ENCODE data around the gene LY6G6C. TPM values are rescaled to one million over a fixed set of nuclear protein-coding genes. Genes with fewer than 3 reads are reported as not detected.

Gene LY6G6C
- total and polyA plus RNA-seq, 5 donors from 2014 or later, result not detected

- DNase-seq, result peak; percentile 94 to 98 (median 94)
- Histone ChIP-seq H3K27me3 (ENCODE audit: control insufficient read depth, insufficient read depth, low read length) (no peaks in the 10 kb centered on the region), H3K36me3 (ENCODE audit: control insufficient read depth, insufficient read depth, low read length) (peaks cover 2% of the 10 kb centered on the region), H3K9me3 (ENCODE audit: control insufficient read depth in 2 of 2, low read length in 2 of 2) (no peaks in the 10 kb centered on the region), H3K4me1 (ENCODE audit: control insufficient read depth, insufficient read depth, low read length, poor library complexity, severe bottlenecking) (peaks cover 54% of the 10 kb centered on the region), H3K4me3 (ENCODE audit: low read depth, low read length) (peak within 1 kb of the TSS; percentile 75), H3K27ac (ENCODE audit: insufficient read depth, low read length, poor library complexity, severe bottlenecking) (peak within 1 kb of the TSS; percentile 91)
- peaks cover 18 to 62% (median 40%) of the 10 kb centered on the region in 4 donors for H3K4me1 Mint-ChIP-seq
- ATAC-seq (ENCODE audit: low read depth in 2 of 2), result peak; percentile 92 to 93
- no peaks in the 10 kb centered on the region for H3K27me3 Mint-ChIP-seq
- no peaks in the 10 kb centered on the region for H3K36me3 Mint-ChIP-seq
- H3K27ac Mint-ChIP-seq, result peak within 1 kb of the TSS; percentile 94 to 98 (median 95)
- no peaks in the 10 kb centered on the region for H3K9me3 Mint-ChIP-seq
- H3K4me3 Mint-ChIP-seq, result peak within 1 kb of the TSS; percentile 97 to 99 (median 98)
Measured at GRCh38 chr6:31739639-31740396, 18.3 kb upstream of the LY6G6C start, which contains the start of gene MSH5. MSH5 (plus strand) TSS chr6:31740005; CDS start chr6:31740467, 462 bp downstream.

- H3K36me3 Mint-ChIP-seq, result peaks cover 6% of the 10 kb centered on the region
- no peaks in the 10 kb centered on the region for H3K9me3 Mint-ChIP-seq
- H3K4me3 ChIP-seq (ENCODE audit: low read depth, low read length), result peak overlapping the region; percentile 80
- no peaks in the 10 kb centered on the region for H3K27me3 ChIP-seq (ENCODE audit: control insufficient read depth, insufficient read depth, low read length)
- H3K36me3 ChIP-seq (ENCODE audit: control insufficient read depth, insufficient read depth, low read length), result peaks cover 12% of the 10 kb centered on the region
- H3K27ac Mint-ChIP-seq, result peak overlapping the region; percentile 89 to 95 (median 94)
- no peaks in the 10 kb centered on the region for H3K9me3 ChIP-seq (ENCODE audit: control insufficient read depth in 2 of 2, low read length in 2 of 2)
- H3K27ac ChIP-seq (ENCODE audit: insufficient read depth, low read length, poor library complexity, severe bottlenecking), result peak overlapping the region; percentile 91
- H3K4me1 Mint-ChIP-seq, result peaks cover 18 to 77% (median 46%) of the 10 kb centered on the region in 4 donors
- DNase-seq, result peak; percentile 65 to 88 (median 76)
- ATAC-seq (ENCODE audit: low read depth in 2 of 2), result peak in 1 of 2 donors; percentile 26
- H3K4me1 ChIP-seq (ENCODE audit: control insufficient read depth, insufficient read depth, low read length, poor library complexity, severe bottlenecking), result peaks cover 69% of the 10 kb centered on the region
- H3K4me3 Mint-ChIP-seq, result peak overlapping the region; percentile 97 to 99 (median 98)
- H3K27me3 Mint-ChIP-seq, result no peaks in the 10 kb centered on the region
Measured at GRCh38 chr6:31737991-31738979, 16.7 kb upstream of the LY6G6C start.

GRCh38 chr6:31737315-31737990 lies 15.9 kb upstream of the LY6G6C start:
- no peak for DNase-seq

GRCh38 chr6:31736768-31737314 lies 15.3 kb upstream of the LY6G6C start:
- DNase-seq (no peak), ATAC-seq (ENCODE audit: low read depth in 2 of 2) (no peak)
- H3K27me3 Mint-ChIP-seq, result no peaks in the 10 kb centered on the region
- Histone ChIP-seq H3K4me1 (ENCODE audit: control insufficient read depth, insufficient read depth, low read length, poor library complexity, severe bottlenecking) (peaks cover 69% of the 10 kb centered on the region), H3K4me3 (ENCODE audit: low read depth, low read length) (peak overlapping the region; percentile 93), H3K27ac (ENCODE audit: insufficient read depth, low read length, poor library complexity, severe bottlenecking) (peak overlapping the region; percentile 91), H3K27me3 (ENCODE audit: control insufficient read depth, insufficient read depth, low read length) (no peaks in the 10 kb centered on the region), H3K36me3 (ENCODE audit: control insufficient read depth, insufficient read depth, low read length) (peaks cover 22% of the 10 kb centered on the region), H3K9me3 (ENCODE audit: control insufficient read depth in 2 of 2, low read length in 2 of 2) (no peaks in the 10 kb centered on the region)
- no peaks in the 10 kb centered on the region for H3K9me3 Mint-ChIP-seq
- H3K4me1 Mint-ChIP-seq, result peaks cover 18 to 85% (median 50%) of the 10 kb centered on the region in 4 donors
- peak overlapping the region; percentile 97 to 99 (median 98) for H3K4me3 Mint-ChIP-seq
- peaks cover 14% of the 10 kb centered on the region for H3K36me3 Mint-ChIP-seq
- H3K27ac Mint-ChIP-seq, result peak overlapping the region; percentile 89 to 95 (median 94)

More at GRCh38 chr6:31737315-31737990, 15.9 kb upstream of the LY6G6C start:
- Mint-ChIP-seq H3K9me3 (no peaks in the 10 kb centered on the region), H3K4me1 (peaks cover 18 to 81% (median 49%) of the 10 kb centered on the region in 4 donors), H3K27ac (peak overlapping the region; percentile 89 to 95 (median 94)), H3K36me3 (peaks cover 9% of the 10 kb centered on the region), H3K27me3 (no peaks in the 10 kb centered on the region), H3K4me3 (peak overlapping the region; percentile 97 to 99 (median 98))
- H3K36me3 ChIP-seq (ENCODE audit: control insufficient read depth, insufficient read depth, low read length), result peaks cover 18% of the 10 kb centered on the region
- H3K4me3 ChIP-seq (ENCODE audit: low read depth, low read length), result peak overlapping the region; percentile 93
- H3K9me3 ChIP-seq (ENCODE audit: control insufficient read depth in 2 of 2, low read length in 2 of 2), result no peaks in the 10 kb centered on the region
- peak overlapping the region; percentile 91 for H3K27ac ChIP-seq (ENCODE audit: insufficient read depth, low read length, poor library complexity, severe bottlenecking)
- ATAC-seq (ENCODE audit: low read depth in 2 of 2), result no peak
- peaks cover 69% of the 10 kb centered on the region for H3K4me1 ChIP-seq (ENCODE audit: control insufficient read depth, insufficient read depth, low read length, poor library complexity, severe bottlenecking)
- no peaks in the 10 kb centered on the region for H3K27me3 ChIP-seq (ENCODE audit: control insufficient read depth, insufficient read depth, low read length)

GRCh38 chr6:31736021-31736767 lies 14.6 kb upstream of the LY6G6C start, which contains the start of gene CLIC1:
CLIC1 (minus strand) TSS chr6:31736530; CDS start chr6:31736300, 230 bp downstream.
- H3K9me3 Mint-ChIP-seq, result no peaks in the 10 kb centered on the region
- H3K27me3 Mint-ChIP-seq, result no peaks in the 10 kb centered on the region
- Histone ChIP-seq H3K27me3 (ENCODE audit: control insufficient read depth, insufficient read depth, low read length) (no peaks in the 10 kb centered on the region), H3K4me3 (ENCODE audit: low read depth, low read length) (peak within 1 kb of the TSS; percentile 93), H3K9me3 (ENCODE audit: control insufficient read depth in 2 of 2, low read length in 2 of 2) (no peaks in the 10 kb centered on the region), H3K27ac (ENCODE audit: insufficient read depth, low read length, poor library complexity, severe bottlenecking) (peak within 1 kb of the TSS; percentile 91), H3K36me3 (ENCODE audit: control insufficient read depth, insufficient read depth, low read length) (peaks cover 28% of the 10 kb centered on the region), H3K4me1 (ENCODE audit: control insufficient read depth, insufficient read depth, low read length, poor library complexity, severe bottlenecking) (peaks cover 69% of the 10 kb centered on the region)
- H3K4me3 Mint-ChIP-seq, result peak within 1 kb of the TSS; percentile 97 to 99 (median 98)
- ATAC-seq (ENCODE audit: low read depth in 2 of 2) (peak; percentile 4 to 13), DNase-seq (peak; percentile 46 to 78 (median 71))
- peak within 1 kb of the TSS; percentile 89 to 95 (median 94) for H3K27ac Mint-ChIP-seq
- H3K36me3 Mint-ChIP-seq, result peaks cover 18% of the 10 kb centered on the region
- H3K4me1 Mint-ChIP-seq, result peaks cover 18 to 89% (median 50%) of the 10 kb centered on the region in 4 donors

GRCh38 chr6:31734821-31735406 lies 13.4 kb upstream of the LY6G6C start:
- H3K27me3 ChIP-seq (ENCODE audit: control insufficient read depth, insufficient read depth, low read length), result no peaks in the 10 kb centered on the region
- DNase-seq (peak; percentile 35 to 76 (median 56)), ATAC-seq (ENCODE audit: low read depth in 2 of 2) (peak; percentile 52 to 66)
- no peaks in the 10 kb centered on the region for H3K27me3 Mint-ChIP-seq
- H3K9me3 Mint-ChIP-seq, result no peaks in the 10 kb centered on the region
- H3K36me3 Mint-ChIP-seq, result peaks cover 18% of the 10 kb centered on the region
- H3K4me3 ChIP-seq (ENCODE audit: low read depth, low read length), result peak overlapping the region; percentile 93
- peak overlapping the region; percentile 89 to 95 (median 94) for H3K27ac Mint-ChIP-seq
- peak overlapping the region; percentile 91 for H3K27ac ChIP-seq (ENCODE audit: insufficient read depth, low read length, poor library complexity, severe bottlenecking)
- peak overlapping the region; percentile 97 to 99 (median 98) for H3K4me3 Mint-ChIP-seq
- H3K9me3 ChIP-seq (ENCODE audit: control insufficient read depth in 2 of 2, low read length in 2 of 2), result no peaks in the 10 kb centered on the region
- H3K4me1 ChIP-seq (ENCODE audit: control insufficient read depth, insufficient read depth, low read length, poor library complexity, severe bottlenecking), result peaks cover 62% of the 10 kb centered on the region
- peaks cover 18 to 89% (median 53%) of the 10 kb centered on the region in 4 donors for H3K4me1 Mint-ChIP-seq
- peaks cover 35% of the 10 kb centered on the region for H3K36me3 ChIP-seq (ENCODE audit: control insufficient read depth, insufficient read depth, low read length)
